IMR-90 (cell line): ENCODE data around the gene ZSCAN5A. TPM values are rescaled to one million over a fixed set of nuclear protein-coding genes. Genes with fewer than 3 reads are reported as not detected.

Source experiments
- ATAC-seq: fragments of 200-7000 bp; cut with Tn5 transposase; 2 replicates; pipeline ENCODE4 v1.9.1; 2020; ENCODE audit warnings: low read depth, mild to moderate bottlenecking, moderate library complexity
- BruUV-seq: library from RNA; stranded (reverse); fragments of 400-500 nt; replicated peaks from 2 replicates; lab custom pipeline; 2021; lab: Mats Ljungman, UMichigan
- CTCF ChIA-PET: fragments of 300-600 bp; formaldehyde crosslinking; extraction: SDS; loops from one replicate; lab custom pipeline; 2021; ENCODE audit warnings: antibody characterized with exemption; lab: Yijun Ruan, JAX
- POLR2A ChIA-PET: fragments of 300-600 bp; sonication (Branson Sonifier 250); formaldehyde crosslinking; loops from one replicate; lab custom pipeline; 2022; ENCODE audit warnings: antibody characterized with exemption; ENCODE audit not compliant: unreplicated experiment; lab: Charles Lee
- DNase-seq: peaks from one replicate; pipeline ENCODE4 v3.0.0; 2013
- H2AFZ ChIP-seq: replicated peaks from 2 replicates; pipeline ENCODE3; 2013; ENCODE audit warnings: low read length, mild to moderate bottlenecking; ENCODE audit not compliant: poor library complexity
- H2AK5ac ChIP-seq: 2 replicates; pipeline ENCODE4 v1.6.1; 2013; ENCODE audit warnings: low read depth, low read length, inconsistent platforms
- H2AK9ac ChIP-seq: replicated peaks from 2 replicates; pipeline ENCODE3; 2013; ENCODE audit warnings: mild to moderate bottlenecking, low read depth, low read length, moderate library complexity; ENCODE audit not compliant: poor library complexity
- H2BK120ac ChIP-seq: 2 replicates; pipeline ENCODE4 v1.6.1; 2013; ENCODE audit warnings: low read depth, low read length, inconsistent platforms
- H2BK15ac ChIP-seq: 3 replicates; pipeline ENCODE4 v1.6.1; 2013; ENCODE audit warnings: low read depth, low read length, inconsistent platforms
- H2BK20ac ChIP-seq: 2 replicates; pipeline ENCODE4 v1.6.1; 2013; ENCODE audit warnings: low read depth, mild to moderate bottlenecking, inconsistent platforms, low read length, moderate library complexity
- H2BK5ac ChIP-seq: 2 replicates; pipeline ENCODE4 v1.6.1; 2013; ENCODE audit warnings: mild to moderate bottlenecking, low read depth, low read length, inconsistent platforms; ENCODE audit not compliant: poor library complexity, severe bottlenecking
- H3K14ac ChIP-seq: replicated peaks from 2 replicates; pipeline ENCODE4 v1.6.1; 2013; ENCODE audit warnings: low read depth, low read length, inconsistent platforms
- H3K18ac ChIP-seq: 2 replicates; pipeline ENCODE4 v1.6.1; 2013; ENCODE audit warnings: low read depth, low read length, control low read depth
- H3K23ac ChIP-seq: 2 replicates; pipeline ENCODE4 v1.6.1; 2013; ENCODE audit warnings: low read depth, low read length, inconsistent platforms
- H3K27ac ChIP-seq: 2 replicates; pipeline ENCODE4 v1.5.1; 2013; ENCODE audit warnings: mild to moderate bottlenecking, control low read depth, low read length; ENCODE audit not compliant: insufficient read depth
- H3K27me3 ChIP-seq: 2 replicates; pipeline ENCODE4 v1.6.1; 2013; ENCODE audit warnings: low read length; ENCODE audit not compliant: control insufficient read depth, insufficient read depth
- H3K36me3 ChIP-seq: 2 replicates; pipeline ENCODE4 v1.6.1; 2013; ENCODE audit warnings: low read length, mixed read lengths; ENCODE audit not compliant: control insufficient read depth, insufficient read depth
- H3K4ac ChIP-seq: 2 replicates; pipeline ENCODE4 v1.6.1; 2013; ENCODE audit warnings: low read depth, low read length, inconsistent platforms
- H3K4me1 ChIP-seq: 2 replicates; pipeline ENCODE4 v1.6.1; 2013; ENCODE audit warnings: low read length, mixed read lengths; ENCODE audit not compliant: control insufficient read depth, insufficient read depth
- H3K4me2 ChIP-seq: 2 replicates; pipeline ENCODE4 v1.6.1; 2013; ENCODE audit warnings: low read depth, mild to moderate bottlenecking, control low read depth, low read length, moderate library complexity
- H3K4me3 ChIP-seq: 2 replicates; pipeline ENCODE4 v1.5.1; 2013; ENCODE audit warnings: low read depth, mild to moderate bottlenecking, control low read depth, low read length, moderate library complexity; ENCODE audit not compliant: insufficient read depth
- H3K56ac ChIP-seq: 2 replicates; pipeline ENCODE4 v1.6.1; 2013; ENCODE audit warnings: low read length, inconsistent platforms; ENCODE audit not compliant: insufficient read depth; ENCODE audit errors: extremely low read depth
- H3K79me1 ChIP-seq, 2 experiments: 2 replicates each; pipeline ENCODE4 v1.6.1; 2013; ENCODE audit warnings: low read length in 2 of 2, inconsistent platforms in 1 of 2, low read depth in 1 of 2
- H3K9ac ChIP-seq: 2 replicates; pipeline ENCODE4 v1.6.1; 2013; ENCODE audit warnings: low read depth, low read length, control low read depth
- H3K9me1 ChIP-seq: 2 replicates; pipeline ENCODE4 v1.6.1; 2013; ENCODE audit warnings: low read length, inconsistent platforms; ENCODE audit not compliant: insufficient read depth
- H3K9me3 ChIP-seq: 2 replicates; pipeline ENCODE4 v1.6.1; 2013; ENCODE audit warnings: low read length; ENCODE audit not compliant: control insufficient read depth, insufficient read depth
- H4K20me1 ChIP-seq: 2 replicates; pipeline ENCODE4 v1.6.1; 2013; ENCODE audit warnings: low read length, inconsistent platforms; ENCODE audit not compliant: insufficient read depth
- H4K5ac ChIP-seq: 2 replicates; pipeline ENCODE4 v1.6.1; 2013; ENCODE audit warnings: mild to moderate bottlenecking, low read depth, low read length, control low read depth
- H4K8ac ChIP-seq, 2 experiments: 2 replicates each; pipeline ENCODE4 v1.6.1; 2013; ENCODE audit warnings: low read depth in 2 of 2, low read length in 2 of 2, control low read depth in 1 of 2, inconsistent platforms in 1 of 2
- H4K91ac ChIP-seq: 2 replicates; pipeline ENCODE4 v1.6.1; 2013; ENCODE audit warnings: low read depth, low read length, inconsistent platforms; ENCODE audit not compliant: insufficient read depth
- CEBPB ChIP-seq: IDR thresholded peaks from 2 replicates; pipeline ENCODE4 v1.6.1; 2012; ENCODE audit warnings: low read depth, low read length, improper control_type of control experiment
- CHD1 ChIP-seq: IDR thresholded peaks from 2 replicates; pipeline ENCODE4 v1.6.1; 2012; ENCODE audit warnings: low read depth, low read length, improper control_type of control experiment
- MAZ ChIP-seq: IDR thresholded peaks from 2 replicates; pipeline ENCODE4 v1.6.1; 2012; ENCODE audit warnings: low read depth, mild to moderate bottlenecking, low read length, improper control_type of control experiment, moderate library complexity, borderline replicate concordance
- NFE2L2 ChIP-seq: fragments of 150-350 bp; IDR thresholded peaks from 2 replicates; pipeline ENCODE4 v1.6.1; 2016; ENCODE audit warnings: low read depth, mild to moderate bottlenecking, low read length
- RAD21 ChIP-seq: IDR thresholded peaks from 2 replicates; pipeline ENCODE4 v1.6.1; 2012; ENCODE audit warnings: low read length, improper control_type of control experiment
- SMC3 ChIP-seq: fragments of 150-350 bp; IDR thresholded peaks from 2 replicates; pipeline ENCODE4 v1.6.1; 2016; ENCODE audit warnings: low read depth, mild to moderate bottlenecking, antibody characterized with exemption, low read length, moderate library complexity
- WGBS, 2 experiments: methylation state at CpG; one replicate each; pipeline versions ENCODE4 v1.1.5 to v1.1.7; 2013; ENCODE audit warnings: missing lambda C conversion rate in 2 of 2; ENCODE audit not compliant: insufficient read length in 1 of 2; ENCODE audit errors: extremely low coverage in 2 of 2; 5-methylcytosine and 5-hydroxymethylcytosine counted together
- dilution Hi-C: fragments of 300-500 bp; cut with HindIII; formaldehyde crosslinking; loops from one replicate; pipeline ENCODE4 v1.14.3; 2018; ENCODE audit warnings: low sequenced_read_pairs; ENCODE audit not compliant: unreplicated experiment
- in situ Hi-C: fragments of 300-500 bp; cut with MboI; formaldehyde crosslinking; loops from 3 replicates; pipeline ENCODE4 v1.14.3; 2019; ENCODE audit warnings: low sequenced_read_pairs, inconsistent platforms, mixed read lengths
- intact Hi-C: fragments of 100-400 bp; cut with micrococcal nuclease; formaldehyde crosslinking; loops from 2 replicates; pipeline ENCODE4 v1.10.0; 2022
- polyA plus RNA-seq, 3 experiments: library from polyadenylated mRNA; depleted of rRNA; stranded (reverse); fragments of >200 nt; gene quantifications; 2 replicates each; pipeline ENCODE4 v1.2.3, GENCODE V29; 2012; ENCODE audit warnings: low replicate concordance in 1 of 3
- total RNA-seq: library from RNA; depleted of rRNA; stranded (reverse); fragments of >200 nt; gene quantifications from 2 replicates; pipeline ENCODE4 v1.2.3, GENCODE V29; 2012

Gene ZSCAN5A
- total and polyA plus RNA-seq, 2 of the 4 experiments (the other 2 are of a cell fraction) = 4.3 to 5.0 TPM

DNA sequence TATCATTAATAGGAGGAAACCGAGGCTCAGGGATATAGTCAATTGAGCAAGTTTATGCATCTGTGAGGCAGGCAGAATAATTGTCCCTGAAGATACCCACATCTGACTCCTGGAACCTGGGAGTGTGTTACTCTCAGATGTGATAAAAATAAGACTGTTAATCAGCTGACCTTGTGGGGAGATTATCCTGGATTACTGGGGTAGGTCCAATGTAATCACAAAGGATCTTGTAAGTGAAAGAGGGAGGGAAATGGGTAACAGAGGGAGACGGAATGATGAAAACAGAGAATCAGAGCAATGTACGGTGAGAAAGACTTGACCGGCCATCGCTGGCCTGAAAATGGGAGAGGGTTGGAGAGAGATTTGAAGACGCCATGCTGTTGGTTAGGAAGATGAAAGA lies 45.3 kb downstream of the ZSCAN5A start:
- H3K4ac ChIP-seq = no peak overlapping the region
- DNase-seq (no peak), ATAC-seq (no peak)
- no peak overlapping the region for H3K4me2 ChIP-seq
- H3K27ac ChIP-seq = no peak overlapping the region
- CTCF ChIA-PET = no interaction called here
- no peak overlapping the region for H2BK20ac ChIP-seq
- H4K5ac ChIP-seq = no peak overlapping the region
- H3K14ac ChIP-seq = no peak overlapping the region
- H3K18ac ChIP-seq = no peak overlapping the region
- H3K4me1 ChIP-seq = no peaks in the 10 kb centered on the region
- no peak overlapping the region for H2BK120ac ChIP-seq
- H2AK9ac ChIP-seq = no peak overlapping the region
- no peaks in the 10 kb centered on the region for H3K9me1 ChIP-seq
- H4K8ac ChIP-seq = no peak overlapping the region
- POLR2A ChIA-PET = no interaction called here
- no peaks in the 10 kb centered on the region for H3K27me3 ChIP-seq
- no peak overlapping the region for H3K4me3 ChIP-seq
- no peak overlapping the region for H2BK15ac ChIP-seq
- H3K9me3 ChIP-seq = no peaks in the 10 kb centered on the region
- no peak for TF ChIP-seq NFE2L2
- no peak for TF ChIP-seq CHD1
- TF ChIP-seq MAZ = no peak
- TF ChIP-seq RAD21 = no peak
- no peak for TF ChIP-seq SMC3
- TF ChIP-seq CEBPB = no peak
- intact Hi-C loops = no loop called here
- 100% methylated on average over 1 of the region's 6 CpGs; no CpG with 5 or more reads in 1 of the 2 experiments for WGBS, 2 experiments
- H3K79me1 ChIP-seq = no peaks in the 10 kb centered on the region
- dilution Hi-C loops = no loop called here
- in situ Hi-C loops = no loop called here
- no peak overlapping the region for H2BK5ac ChIP-seq
- H2AFZ ChIP-seq = no peak overlapping the region
- H3K9ac ChIP-seq = no peak overlapping the region
- BruUV-seq = no TSS peak
- H2AK5ac ChIP-seq = no peak overlapping the region
- no peak overlapping the region for H3K56ac ChIP-seq
- no peak overlapping the region for H3K23ac ChIP-seq
- no peak overlapping the region for H4K91ac ChIP-seq
- H4K20me1 ChIP-seq = no peaks in the 10 kb centered on the region
- no peaks in the 10 kb centered on the region for H3K36me3 ChIP-seq
